NCI-H526 (cell line): ENCODE results near the gene STK10.
"Not testable (repeated sequence)": the region's sequence is repeated elsewhere in the genome, so short reads cannot be mapped to it uniquely, and the experiment has no call there.

Experiments used
- DNase-seq, 2 experiments: peaks; one replicate each; lab custom pipeline; 2025; lab: John Stamatoyannopoulos, UW

STK10 gene

DNA sequence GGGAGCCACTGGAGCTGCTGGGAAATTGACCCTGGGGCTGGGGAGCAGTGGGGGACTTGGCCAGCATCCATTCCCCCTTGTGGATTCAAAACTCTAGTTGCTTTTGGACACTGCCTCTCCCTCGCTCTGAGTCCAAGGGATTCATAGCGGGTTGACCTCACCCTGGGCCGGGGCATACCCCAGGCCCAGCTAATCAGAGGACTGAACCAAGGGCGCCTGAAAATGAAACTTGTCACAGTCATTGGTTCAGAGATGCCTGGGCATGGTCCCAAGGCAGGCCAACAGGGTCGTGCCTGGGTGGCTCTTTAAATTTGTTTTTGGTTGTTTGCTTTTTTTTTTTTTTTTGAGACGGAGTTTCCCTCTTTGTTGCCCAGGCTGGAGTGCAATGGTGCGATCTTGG, 22.6 kb downstream of the STK10 start:
- DNase-seq = no peak

DNA sequence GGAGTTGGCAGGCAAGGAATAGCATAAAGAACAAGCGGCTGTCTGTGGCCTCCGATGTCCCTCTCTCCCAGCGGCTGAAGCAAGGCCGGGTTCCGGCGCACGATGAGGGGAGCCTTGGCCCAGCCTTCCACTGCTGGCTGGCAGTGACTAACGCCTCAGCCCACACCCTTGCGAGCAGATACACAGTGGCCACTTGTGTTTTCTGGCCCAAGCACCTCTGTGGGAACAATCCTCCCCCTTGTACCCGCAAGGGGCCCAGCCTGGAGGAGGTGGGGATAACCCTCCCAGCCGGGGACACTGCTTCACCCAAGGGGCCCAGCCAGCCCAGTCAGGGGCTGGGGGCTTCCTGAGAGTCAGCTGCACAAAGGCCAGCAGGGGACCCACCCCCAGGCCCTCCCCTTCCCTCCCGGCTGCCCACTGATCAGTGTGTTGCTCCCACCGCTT, 23.2 kb downstream of the STK10 start:
- DNase-seq = no peak

DNA sequence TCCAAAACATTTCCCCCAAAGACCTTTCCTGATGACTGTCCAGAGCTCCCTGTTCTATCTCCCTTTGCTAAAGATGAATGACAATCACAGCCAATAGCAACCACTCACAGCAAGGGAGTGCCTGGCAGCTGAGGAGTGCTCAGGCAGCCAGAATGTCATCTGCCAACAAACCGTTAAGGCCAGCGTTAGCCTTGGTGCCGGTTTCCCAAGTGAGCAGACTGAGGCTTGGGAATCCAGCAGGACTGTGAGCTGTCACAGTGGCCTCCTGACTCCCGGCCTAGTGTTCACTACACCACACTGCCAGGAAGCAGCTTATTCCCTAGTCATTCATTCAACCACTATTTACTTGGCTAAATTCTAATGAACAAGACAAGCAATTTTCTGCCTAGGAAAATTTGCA, 24.7 kb downstream of the STK10 start:
- peak in 1 of 2 experiments; percentile 3 for DNase-seq

DNA sequence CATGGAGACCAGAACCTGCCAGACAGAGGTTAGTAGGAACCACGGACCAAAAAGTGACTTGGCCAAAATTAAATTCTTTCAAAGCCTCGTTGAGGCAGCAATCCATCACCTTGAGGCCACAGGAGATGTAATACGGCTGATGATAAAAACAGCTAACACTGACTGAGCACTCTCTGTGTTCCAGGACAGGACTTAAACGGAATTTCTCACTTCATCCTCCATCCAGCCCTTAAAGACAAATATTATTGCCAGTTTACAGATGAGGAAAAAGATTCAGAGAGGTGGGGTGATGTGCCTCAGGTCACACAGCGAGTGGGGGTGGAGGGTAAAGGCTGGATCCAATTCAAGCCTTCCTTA, 25.1 kb downstream of the STK10 start:
- no peak for DNase-seq

DNA sequence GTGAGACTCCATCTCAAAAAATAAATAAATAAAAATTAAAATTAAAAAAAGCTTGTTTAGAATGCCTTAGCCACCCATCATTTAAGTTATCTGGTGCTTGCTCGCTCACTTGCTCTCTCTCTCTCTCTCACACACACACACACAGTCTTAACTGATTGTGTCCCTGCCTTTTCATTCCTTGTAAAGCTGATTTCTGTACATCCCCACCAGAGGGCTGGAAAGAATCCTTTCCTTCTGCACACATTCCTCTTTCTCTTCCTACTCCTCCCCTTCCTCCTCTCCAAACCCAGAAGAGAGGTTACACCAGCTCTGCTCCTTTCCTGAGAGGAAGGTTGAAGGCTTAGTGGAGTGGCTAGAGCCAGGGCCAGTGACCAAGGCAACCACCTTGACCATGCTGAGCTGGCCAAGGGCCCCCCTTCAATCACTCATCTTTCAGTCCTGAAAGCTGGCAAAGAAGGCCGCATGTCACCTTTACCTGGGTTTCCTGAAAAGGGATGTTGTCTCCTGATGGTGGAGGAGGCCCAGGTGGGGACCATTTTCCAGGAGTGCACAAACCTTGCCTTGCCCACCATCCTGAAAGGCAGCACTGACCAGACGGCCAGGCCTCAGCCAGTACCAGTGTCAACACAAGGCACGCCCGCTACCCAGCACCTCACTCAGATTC, 25.6 kb downstream of the STK10 start:
- DNase-seq = no peak

DNA sequence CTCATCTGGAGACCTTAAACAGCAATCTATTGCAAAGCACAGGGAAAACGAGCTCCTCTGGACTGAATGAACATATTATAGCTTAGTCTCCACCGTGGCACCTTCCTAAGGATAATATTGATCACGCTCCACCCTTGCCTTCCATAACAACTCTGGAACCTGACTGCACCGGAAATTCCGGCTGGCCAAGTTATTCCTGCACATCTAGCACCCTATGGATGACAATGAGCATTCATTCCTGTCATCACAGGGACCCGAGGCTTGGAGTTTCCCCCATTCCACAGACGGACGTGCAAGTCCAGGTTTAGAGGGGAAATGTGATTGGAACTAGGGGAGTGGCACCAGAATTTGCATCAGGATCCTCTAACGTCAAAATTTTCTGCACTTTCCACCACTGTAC, 27.5 kb downstream of the STK10 start:
- DNase-seq = no peak

DNA sequence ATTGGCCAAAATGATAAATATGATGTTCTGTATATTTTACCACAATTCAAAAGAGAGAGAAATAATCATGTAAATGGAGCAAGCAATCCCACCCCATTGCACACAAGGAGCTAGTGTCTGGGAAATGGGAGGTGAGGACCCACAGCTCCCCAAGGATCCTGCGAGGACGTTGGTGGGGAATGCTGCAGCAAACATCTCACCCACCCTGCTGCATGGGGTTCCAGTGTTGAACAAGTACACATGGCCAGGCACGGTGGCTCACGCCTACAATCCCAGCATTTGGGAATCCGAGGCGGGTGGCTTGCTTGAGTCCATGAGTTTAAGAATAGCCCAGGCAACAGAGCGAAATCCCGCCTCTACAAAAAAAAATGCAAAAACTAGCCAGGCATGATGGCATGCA, 29.0 kb downstream of the STK10 start:
- DNase-seq = no peak

DNA sequence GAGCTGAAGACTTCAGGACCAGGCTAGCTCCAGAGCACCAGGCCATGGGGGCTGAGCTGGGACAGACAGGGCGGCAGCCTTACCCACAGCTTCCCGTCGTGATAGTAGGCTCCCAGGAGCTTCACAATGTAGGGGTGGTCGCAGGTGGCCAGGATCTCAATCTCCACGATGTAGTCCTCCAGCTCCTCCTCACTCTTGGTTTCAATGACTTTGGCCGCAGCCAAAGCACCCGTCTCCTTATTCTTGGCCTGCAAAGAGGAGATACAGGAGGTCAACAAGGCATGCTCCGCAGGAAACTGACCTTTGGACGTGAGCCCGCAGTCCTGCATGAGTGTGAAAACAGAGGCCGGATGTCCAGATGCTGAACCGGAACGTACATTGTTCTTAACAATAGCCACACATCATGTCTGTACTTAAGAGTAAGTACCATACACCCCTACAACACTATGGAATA, 31.5 kb downstream of the STK10 start:
- no peak for DNase-seq

DNA sequence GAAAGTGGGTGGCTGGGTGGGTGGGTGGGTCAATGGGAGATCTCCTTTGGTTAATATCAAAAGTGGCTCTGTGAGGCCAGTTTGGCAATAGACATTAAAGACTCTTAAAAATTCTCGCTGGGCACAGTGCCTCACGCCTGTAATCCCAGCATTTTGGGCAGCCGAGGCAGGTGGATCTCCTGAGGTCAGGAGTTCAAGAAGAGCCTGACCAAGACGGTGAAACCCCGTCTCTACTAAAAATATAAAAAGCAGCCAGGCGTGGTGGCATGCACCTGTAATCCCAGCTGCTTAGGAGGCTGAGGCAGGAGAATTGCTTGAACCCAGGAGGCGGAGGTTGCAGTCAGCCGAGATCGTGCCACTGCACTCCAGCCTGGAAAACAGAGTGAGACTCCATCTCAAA, 32.9 kb downstream of the STK10 start:
- DNase-seq = not testable (repeated sequence)

DNA sequence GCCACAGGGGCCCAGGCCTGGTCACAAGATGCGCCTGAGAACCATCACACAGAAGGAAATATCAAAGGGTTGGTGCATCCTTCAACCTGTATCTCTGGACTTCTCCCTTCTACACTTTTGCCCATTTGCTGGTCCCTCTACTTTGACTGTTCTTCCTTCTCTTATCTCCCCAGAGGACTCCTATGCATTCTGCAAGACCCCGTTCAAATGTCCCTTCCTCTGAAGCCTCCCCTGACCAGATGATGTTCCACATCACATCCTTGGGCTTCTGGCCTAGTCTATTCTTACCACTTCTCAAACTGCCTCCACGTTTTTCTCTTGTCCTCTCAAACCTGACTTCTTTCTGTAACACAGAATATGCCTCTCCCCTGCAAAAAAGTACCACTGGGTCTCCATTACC, 34.3 kb downstream of the STK10 start:
- no peak for DNase-seq

DNA sequence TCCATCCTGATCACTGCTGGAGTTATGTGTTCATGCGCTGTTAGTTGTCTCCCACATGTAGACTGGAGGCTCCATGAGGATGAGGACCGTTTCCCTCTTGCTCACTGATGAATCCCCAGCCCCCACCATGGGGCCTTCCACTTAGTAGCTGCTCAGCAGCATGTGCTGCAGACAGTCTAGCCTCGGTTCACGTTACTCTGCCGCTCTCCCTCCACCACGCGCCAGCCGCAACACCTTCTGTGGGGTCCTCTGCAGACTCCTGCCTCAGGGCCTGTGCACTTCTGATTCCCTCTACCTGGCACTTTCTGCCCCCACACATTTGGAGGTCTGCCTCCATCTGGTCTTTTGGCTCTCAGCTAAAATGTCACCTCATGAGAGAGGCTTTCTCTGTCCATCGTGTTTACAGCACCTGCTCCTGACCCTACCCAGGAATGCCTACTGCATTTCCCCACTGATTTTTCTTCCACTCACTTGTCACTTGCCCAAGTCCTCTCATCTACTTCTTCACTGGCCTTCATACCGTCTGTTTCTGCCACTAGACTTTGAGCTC, 36.3 kb downstream of the STK10 start:
- DNase-seq = no peak

DNA sequence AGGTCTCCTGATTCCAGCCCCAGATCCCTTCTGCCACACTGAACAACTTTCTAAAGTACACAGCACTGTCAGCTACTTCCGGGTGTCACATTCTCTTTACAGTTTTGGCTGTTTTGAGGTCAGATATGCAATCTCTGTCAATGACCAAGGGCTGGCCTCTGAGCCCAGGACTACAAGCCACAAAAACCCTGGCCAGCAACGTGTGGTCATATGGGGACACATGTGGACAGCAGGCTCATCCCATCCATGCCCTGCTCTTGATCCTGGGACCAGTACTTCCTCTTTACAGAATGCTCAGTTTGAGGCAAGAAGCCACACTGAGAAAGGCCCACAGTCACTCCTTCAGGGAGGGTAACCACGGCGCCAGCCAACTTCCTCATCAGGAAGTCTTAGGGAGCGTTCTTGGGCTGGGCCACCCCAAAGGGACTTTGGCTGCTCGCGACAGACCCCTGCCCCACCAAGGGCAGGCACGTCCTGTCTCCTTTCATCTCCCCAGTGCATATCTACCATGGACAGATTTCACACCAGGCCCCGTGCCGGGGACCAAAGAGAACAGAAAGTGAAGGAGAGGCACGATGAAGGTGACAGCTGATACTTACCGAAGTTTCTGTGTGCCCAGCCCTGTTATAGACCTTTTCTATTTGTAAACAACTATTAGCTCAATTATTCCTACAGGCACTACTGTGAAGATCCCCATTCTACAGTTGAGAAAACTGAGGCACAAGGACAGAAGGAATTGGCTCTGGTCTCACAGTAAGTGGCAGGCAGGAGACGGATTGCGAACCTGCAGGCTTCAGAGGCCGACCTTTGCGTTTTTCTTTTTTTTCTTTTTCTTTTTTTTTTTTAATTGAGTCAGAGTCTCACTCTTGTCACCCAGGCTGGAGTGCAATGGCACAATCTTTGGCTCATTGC, 37.3 kb downstream of the STK10 start:
- DNase-seq = no peak

DNA sequence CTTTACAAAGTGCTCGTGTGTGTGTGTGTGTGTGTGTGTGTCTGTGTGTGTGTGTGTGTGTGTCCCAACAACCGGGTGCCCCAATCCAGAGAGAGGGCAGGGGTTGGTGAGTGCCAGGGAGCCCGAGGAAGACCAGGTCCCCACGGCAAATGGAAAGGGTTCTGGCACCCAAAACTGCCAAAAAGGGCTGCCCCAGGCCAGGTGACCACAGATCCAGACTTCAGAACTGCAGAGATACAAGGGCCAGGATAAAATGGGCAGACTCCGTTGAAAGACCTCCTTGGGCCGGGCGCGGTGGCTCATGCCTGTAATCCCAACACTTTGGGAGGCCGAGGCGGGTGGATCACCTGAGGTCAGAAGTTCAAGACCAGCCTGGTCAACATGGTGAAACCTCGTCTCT, 38.5 kb downstream of the STK10 start:
- not testable (repeated sequence) for DNase-seq

DNA sequence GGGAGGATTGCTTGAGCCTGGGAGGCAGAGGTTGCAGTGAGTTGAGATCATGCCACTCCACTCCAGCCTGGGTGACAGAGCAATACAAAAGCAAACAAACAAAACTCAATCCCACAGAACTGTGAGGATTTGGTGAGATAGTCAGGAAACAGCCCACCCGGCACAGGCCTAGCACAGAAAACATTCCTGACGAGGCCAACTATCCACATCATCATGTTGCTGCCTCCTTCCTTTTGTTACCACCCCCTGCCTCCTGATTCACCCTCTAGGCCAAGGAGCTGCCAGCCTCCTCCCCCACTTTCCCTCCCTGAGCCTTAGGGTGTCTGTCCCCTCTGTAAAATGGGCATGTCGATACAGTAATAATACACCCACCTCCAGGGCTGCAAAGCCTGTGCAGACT, 39.0 kb downstream of the STK10 start:
- DNase-seq = no peak

DNA sequence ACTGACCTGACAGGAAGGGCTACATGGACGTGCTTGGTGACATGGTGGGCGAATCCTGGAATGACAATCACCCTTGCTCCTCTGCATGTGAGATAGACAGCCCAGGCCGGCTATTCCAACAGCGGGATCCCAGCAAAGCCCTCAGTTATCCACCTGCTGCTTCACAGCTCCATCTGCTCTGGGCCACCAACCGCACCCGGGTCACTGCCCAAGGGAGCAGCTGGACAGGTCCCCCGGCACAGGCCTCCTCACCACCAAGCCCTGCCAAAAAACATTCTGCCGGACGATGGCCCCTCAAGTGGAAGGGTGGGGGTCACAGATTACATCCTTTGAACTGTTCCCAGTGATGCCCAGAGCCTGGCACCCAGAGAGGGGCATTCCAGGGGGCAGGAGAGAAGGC, 39.6 kb downstream of the STK10 start:
- DNase-seq = no peak

DNA sequence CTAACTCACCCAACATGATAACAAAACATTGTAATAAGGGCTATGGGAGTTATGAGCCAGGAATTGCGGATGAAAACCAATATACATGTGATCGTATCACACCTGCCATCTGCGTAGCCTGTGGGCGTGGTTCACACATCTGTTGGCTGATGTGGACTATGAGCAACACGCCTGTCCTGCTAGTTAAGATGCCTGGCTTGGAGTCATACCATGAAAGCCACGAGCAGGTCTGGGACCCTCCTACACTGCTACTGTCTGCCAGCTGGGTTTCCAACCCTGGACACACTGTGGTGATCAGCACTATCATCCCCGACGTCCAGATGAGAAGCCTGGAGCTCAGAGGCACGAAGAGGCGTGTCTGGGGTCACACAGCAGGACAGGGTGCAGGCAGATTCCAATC, 40.2 kb downstream of the STK10 start:
- DNase-seq = no peak

DNA sequence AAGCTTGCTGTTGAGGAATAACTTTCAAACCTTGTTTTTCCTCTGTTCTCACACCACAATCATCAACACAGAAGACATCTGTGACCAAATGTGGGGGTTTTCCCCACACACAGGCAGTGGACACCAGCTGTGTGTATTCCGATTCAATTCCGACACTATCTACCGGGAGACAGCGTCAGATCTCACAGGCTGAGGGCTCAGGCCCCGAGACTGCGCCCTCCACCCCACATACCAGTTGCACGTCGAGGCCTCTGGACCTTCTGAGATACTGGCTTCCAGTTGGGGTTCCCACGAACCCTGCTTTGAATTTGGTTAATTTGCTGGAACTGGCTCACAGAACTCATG, 41.3 kb downstream of the STK10 start:
- DNase-seq = no peak

DNA sequence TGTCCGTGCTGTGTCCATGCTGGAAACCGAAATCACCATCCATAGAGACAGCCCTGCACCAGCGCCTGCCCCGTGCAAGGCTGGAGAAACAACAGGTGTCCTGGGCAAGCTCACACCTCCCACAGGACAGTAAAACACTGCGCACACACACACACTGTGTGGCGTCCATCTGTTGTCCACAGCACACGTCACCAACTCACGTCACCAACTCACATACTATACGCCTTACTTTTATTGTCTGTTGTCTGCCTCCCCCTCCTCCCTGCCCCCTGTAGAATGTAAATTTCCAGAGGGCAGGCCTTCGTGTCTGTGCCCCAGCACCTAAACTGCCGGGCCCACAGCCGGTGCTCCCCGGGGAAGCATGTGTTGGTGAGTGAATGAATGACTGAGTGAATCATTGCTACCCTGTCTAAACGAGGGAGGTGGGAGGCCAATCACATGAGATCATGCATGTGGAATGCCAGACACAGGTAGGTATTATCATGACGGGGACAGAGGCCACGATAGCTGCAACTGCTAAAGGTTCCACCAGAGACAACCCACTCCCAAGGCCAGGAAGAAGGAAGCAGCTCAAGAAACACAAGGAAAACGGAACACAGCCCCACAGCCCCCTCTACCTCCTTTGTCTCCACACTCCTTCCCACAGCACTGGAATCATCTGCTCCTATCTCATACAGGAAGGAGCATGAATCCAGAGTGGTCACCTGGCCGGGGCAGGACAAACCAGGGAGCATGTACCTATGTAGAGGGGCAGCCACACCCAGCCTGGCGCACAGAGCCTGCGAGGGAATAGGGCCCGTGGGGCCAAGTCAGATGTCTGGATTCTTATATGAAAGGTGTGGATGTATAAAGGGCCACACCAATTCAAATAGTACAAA, 41.9 kb downstream of the STK10 start:
- no peak for DNase-seq

DNA sequence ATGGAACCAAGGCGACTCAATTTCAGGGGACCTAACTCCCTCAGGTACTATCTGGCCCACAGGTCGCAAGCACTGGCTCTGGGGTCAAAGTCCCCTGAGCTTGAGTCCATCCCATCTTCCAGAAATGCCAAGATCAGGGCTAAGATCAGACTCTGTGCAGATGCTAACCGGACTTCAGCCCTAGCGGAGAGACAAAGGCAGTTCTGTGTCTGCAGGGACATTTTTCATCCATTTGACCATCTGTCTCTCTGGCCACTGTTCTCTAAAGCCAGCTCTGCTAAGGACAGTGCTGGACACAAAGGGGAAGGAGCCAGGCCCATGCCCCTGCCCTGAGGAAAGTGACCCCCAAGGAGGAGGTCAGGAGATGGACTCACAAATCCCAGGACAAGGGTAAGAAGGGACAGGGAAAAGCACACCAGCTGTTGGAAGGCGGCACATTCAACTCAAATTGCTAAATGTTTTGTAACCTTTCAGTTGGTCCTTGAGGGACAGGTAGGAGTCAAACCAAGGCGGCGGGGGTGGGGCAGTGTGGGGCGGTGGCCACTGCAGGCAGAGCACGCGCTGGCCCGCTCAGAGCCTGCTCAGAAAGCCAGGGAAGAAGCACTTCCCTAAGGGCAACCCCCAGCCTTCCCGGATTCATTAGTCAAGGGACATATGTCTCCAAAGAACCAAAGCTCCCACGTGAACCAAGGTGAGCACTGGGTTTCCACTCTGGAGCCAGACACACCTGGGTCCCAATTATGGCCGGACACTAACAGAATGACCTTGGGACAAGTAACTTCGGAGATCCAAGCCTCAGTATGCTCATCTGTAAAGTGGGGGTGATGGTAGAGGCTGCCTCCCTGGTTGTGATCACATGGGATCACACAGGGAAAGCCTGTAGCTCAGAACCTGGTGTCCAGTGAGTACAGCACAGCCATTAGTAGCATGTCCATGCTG, 42.8 kb downstream of the STK10 start:
- no peak for DNase-seq

DNA sequence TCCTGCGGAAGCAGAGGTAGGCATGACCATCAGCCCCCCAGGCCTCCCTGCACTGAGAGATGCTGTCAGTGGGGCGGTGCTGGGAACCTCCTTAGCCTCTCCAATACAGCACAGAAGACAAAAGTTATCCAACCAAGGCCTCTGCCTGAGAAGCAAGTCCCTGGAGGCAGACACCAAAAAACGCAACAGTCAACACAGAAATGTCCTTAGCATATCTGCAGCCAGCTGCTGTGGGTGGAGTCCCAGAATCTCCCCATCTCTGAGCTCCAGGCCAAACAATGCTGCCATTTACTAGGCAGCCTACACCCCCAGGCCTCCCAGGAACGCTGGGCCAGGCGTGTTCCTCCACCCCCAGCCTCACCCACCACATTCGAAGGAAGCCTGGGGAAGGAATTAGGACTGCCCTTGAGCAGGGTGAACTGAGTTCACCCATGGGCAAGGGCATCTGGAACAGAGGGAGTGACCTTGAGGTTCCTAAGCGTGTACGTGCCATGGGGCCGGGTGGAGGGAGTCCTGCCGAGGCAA, 43.7 kb downstream of the STK10 start:
- peak; percentile 13 to 44 for DNase-seq

DNA sequence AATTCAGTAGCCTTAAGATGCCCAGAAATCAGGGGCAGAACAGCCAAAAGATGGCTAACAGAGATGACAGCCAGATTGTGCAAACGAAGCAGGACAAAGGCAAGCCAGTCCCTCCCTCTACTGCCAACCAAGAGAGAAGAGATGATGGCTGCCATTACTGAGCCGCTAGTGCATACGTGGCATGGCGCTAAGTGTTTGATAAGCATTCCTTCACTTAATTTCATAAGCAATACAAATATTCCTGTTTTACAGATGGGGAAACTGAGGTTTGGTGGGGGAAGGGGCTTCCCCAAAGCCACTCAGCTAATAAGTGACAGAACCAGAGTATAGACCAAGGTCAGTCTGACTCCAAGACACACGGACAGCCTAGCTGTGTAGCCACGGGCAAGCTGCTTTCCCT, 44.1 kb downstream of the STK10 start:
- DNase-seq = no peak
